Fibroblast of the aortic adventitia (primary cell): ENCODE data around the gene EDIL3. TPM values are rescaled to one million over a fixed set of nuclear protein-coding genes. Genes with fewer than 3 reads are reported as not detected.
A peak's percentile ranks its signal among the peaks of the same experiment; 100 is the strongest.

Experiments used
- DNase-seq: peaks from one replicate; pipeline ENCODE4 v3.0.0-alpha.2; 2010; ENCODE audit warnings: low read depth
- H3K4me3 ChIP-seq: 2 replicates; pipeline ENCODE4 v1.5.1; 2011; ENCODE audit warnings: low read depth, mild to moderate bottlenecking, control low read depth, low read length, moderate library complexity
- CTCF ChIP-seq: IDR thresholded peaks from 2 replicates; pipeline ENCODE4 v1.5.1; 2011; ENCODE audit warnings: mild to moderate bottlenecking, low read length, control low read depth, inconsistent platforms; ENCODE audit not compliant: insufficient read depth
- total RNA-seq: library from RNA; depleted of rRNA; stranded (reverse); fragments of >200 nt; gene quantifications from 2 replicates; pipeline ENCODE4 v1.2.3, GENCODE V29; 2012; ENCODE audit warnings: low replicate concordance

The EDIL3 gene
- total RNA-seq, 1 donor, result 248 TPM

GRCh38 chr5:84248013-84248412 lies 136.7 kb downstream of the EDIL3 start:
- TF ChIP-seq CTCF, result no peak
- no peak for DNase-seq
- no peak overlapping the region for H3K4me3 ChIP-seq

- peak; percentile 93 for DNase-seq
- TF ChIP-seq CTCF, result no peak
These were observed 142.4 kb downstream of the EDIL3 start for GRCh38 chr5:84242286-84242685.

GRCh38 chr5:84239494-84239893 lies 145.2 kb downstream of the EDIL3 start:
- peak; percentile 86 for DNase-seq
- TF ChIP-seq CTCF, result no peak
- H3K4me3 ChIP-seq, result no peak overlapping the region

More at GRCh38 chr5:84242286-84242685, 142.4 kb downstream of the EDIL3 start:
- H3K4me3 ChIP-seq, result no peak overlapping the region

- TF ChIP-seq CTCF, result no peak
- no peak for DNase-seq
- no peak overlapping the region for H3K4me3 ChIP-seq
These were observed 147.6 kb downstream of the EDIL3 start for GRCh38 chr5:84237126-84237525.

- no peak overlapping the region for H3K4me3 ChIP-seq
- TF ChIP-seq CTCF, result no peak
- DNase-seq, result no peak
These were observed 153.2 kb downstream of the EDIL3 start for GRCh38 chr5:84231433-84231832.

GRCh38 chr5:84229045-84229444 lies 155.6 kb downstream of the EDIL3 start:
- TF ChIP-seq CTCF, result no peak
- no peak overlapping the region for H3K4me3 ChIP-seq
- DNase-seq, result no peak

- no peak for DNase-seq
- no peak for TF ChIP-seq CTCF
- H3K4me3 ChIP-seq, result no peak overlapping the region
These were observed 156.4 kb downstream of the EDIL3 start for GRCh38 chr5:84228266-84228665.
